GM12801 (cell line): ENCODE results near the gene SERPINA5.

Source experiments
- TF ChIP-seq, protein P1 (sequence below): IDR thresholded peaks from one replicate; pipeline ENCODE4 v1.5.1; 2011; ENCODE audit warnings: control low read depth; ENCODE audit not compliant: insufficient read length; ENCODE audit errors: extremely low read depth

Gene SERPINA5

DNA sequence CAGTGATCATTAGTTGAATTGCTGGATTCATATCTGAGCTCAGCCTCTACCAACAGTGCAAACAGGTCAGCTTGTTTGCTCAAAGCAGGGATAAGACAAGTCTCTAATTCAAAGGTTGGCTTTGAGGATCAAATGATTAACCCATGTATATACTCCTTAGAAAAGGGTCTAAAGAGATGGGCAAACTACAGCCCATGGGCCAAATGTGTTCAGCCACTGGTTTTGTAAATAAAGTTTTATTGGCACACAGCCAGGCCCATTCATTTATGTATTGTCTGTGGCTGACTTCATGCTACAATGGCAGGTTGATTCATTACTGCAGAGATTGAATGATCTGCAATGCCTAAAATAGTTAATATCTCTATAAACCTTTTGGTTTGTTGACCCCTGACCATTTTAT is 16.8 kb upstream of the SERPINA5 start:
- TF ChIP-seq, protein P1, sequence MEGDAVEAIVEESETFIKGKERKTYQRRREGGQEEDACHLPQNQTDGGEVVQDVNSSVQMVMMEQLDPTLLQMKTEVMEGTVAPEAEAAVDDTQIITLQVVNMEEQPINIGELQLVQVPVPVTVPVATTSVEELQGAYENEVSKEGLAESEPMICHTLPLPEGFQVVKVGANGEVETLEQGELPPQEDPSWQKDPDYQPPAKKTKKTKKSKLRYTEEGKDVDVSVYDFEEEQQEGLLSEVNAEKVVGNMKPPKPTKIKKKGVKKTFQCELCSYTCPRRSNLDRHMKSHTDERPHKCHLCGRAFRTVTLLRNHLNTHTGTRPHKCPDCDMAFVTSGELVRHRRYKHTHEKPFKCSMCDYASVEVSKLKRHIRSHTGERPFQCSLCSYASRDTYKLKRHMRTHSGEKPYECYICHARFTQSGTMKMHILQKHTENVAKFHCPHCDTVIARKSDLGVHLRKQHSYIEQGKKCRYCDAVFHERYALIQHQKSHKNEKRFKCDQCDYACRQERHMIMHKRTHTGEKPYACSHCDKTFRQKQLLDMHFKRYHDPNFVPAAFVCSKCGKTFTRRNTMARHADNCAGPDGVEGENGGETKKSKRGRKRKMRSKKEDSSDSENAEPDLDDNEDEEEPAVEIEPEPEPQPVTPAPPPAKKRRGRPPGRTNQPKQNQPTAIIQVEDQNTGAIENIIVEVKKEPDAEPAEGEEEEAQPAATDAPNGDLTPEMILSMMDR, result no peak

DNA sequence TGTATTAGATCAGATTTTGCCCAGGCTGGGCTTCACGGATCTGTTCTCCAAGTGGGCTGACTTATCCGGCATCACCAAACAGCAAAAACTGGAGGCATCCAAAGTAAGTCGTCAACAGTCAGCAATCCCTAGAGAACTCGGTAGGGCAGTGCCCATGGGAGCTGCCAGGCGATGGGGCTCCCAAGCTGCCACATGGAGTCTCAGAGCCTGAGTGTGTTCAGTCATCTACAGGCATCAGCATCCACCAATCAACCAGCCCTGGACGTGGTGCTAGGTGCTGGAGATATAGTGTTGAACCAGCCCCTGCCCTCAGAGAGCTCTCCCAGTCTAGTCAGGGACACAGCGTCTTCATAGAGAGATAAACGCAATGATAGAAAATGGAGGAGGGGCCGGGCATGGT is 13.0 kb upstream of the SERPINA5 start:
- TF ChIP-seq, protein P1, result no peak

DNA sequence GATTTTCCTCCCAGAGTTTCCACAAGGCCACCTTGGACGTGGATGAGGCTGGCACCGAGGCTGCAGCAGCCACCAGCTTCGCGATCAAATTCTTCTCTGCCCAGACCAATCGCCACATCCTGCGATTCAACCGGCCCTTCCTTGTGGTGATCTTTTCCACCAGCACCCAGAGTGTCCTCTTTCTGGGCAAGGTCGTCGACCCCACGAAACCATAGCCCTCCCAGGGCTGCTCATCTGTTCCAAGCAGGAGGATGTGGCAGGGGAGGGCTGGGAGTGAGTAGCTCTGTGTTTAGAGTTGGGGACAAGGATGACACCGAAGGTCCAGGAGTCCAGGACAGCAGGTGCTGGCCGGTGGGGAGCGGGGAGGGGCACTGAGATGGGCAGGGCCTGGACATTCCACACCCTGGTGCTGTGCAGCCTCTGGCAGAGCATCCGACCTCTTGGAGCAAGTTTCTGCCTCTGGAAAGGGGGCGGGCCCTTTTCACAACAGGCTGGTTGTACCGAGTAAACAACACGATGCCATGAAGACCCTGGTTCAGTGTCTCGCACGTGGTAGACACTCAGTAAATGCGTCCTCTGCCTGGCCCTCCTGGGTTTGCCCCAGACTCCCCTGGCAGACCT is 11.7 kb upstream of the SERPINA5 start:
- TF ChIP-seq, protein P1, result no peak

DNA sequence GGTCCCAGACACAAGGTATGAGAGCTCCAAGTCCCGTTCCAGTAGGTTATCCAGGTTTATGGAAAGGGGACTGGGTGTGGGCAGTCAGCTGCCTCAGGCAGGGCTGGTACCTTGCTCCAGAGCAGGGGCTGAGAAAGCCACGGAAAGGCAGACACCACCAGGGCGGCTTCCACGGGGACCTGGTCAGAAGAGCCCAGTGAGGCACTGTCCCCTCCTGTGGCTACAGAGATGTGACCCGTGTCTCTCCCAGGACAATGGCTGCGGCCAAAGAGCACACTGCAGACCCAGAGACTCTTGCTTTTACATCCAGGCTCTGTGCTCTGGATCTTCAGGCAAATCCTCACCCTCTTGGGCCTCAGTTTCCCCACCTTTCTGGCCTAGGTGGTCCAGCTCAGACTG is 11.2 kb upstream of the SERPINA5 start:
- TF ChIP-seq, protein P1, result no peak

DNA sequence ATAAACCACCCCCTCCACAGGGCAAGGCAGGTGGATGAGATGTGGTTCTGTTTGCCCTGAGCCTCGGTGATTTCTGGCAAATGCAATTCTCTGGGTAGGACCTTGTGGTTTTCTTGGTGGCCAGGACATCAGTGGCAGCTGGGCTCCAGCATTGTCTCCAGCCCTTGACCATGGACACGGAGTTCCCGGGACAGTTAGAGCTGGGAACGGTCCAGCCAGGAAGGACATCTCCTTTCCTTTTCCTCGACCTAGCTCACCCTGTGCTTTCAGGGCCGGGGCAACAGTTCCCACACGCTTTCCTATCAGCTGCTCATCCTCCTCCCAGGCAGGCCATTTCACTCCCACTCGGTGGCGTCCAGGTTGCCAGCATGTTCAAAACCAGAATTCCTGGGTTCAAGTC is 10.8 kb upstream of the SERPINA5 start:
- TF ChIP-seq, protein P1, result no peak

DNA sequence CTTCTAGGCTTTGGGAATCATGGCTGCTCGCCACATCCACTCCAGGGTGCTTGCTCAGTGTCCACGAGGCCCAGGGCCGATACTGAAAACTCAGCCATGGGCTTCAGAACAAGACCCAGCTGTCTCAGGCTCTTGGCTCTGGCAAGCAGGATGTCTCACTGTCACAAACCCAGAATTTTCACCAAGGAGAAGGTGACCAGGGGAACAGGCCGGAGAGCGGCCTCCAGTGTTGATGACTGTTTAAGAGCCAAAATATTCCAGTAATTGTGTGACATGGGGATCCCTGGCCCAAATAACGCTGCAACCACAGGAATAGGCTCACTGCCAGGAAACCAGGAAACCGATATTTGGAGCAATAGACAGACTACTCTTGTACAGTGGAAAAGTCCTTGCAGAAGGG is 9.8 kb upstream of the SERPINA5 start:
- TF ChIP-seq, protein P1, result no peak

DNA sequence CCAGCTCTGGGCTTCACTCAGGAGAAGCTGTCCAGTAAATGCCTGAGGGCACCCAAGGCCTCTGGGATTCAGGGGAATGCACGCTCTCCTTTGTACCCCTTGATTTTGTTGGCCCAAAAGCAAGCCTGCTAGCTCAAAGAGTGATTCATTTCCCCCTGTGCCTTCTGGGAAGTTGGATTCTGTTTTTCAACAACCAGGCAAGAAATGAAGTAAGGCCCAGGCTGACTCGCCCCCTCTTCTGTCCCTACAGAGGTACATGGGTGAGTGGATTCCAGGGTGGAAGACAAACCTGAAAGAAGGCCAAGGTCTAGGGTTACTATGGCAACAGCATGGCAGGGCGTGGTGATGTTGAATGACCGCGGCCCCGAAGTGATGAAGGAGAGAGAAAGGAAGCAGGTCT is 9.3 kb upstream of the SERPINA5 start:
- TF ChIP-seq, protein P1, result no peak
